Kidney (tissue), 22 donors: ENCODE measurements around the gene F8A3. TPM values are rescaled to one million over a fixed set of nuclear protein-coding genes. Genes with fewer than 3 reads are reported as not detected.
"Not testable (repeated sequence)": the region's sequence is repeated elsewhere in the genome, so short reads cannot be mapped to it uniquely, and the experiment has no call there.

ENCODE experiments used
- DNase-seq, 5 donors: peaks; one replicate each; pipeline ENCODE4 v3.0.0-alpha.2; 2013 to 2020
- FAIRE-seq: peaks from 2 replicates; lab custom pipeline; 2012; peaks lifted over from hg19 to GRCh38; lab: Jason Lieb, UNC
- H3K27ac ChIP-seq, 2 donors: one replicate each; pipeline ENCODE4 v1.7.0; 2013; ENCODE audit warnings: low read depth in 2 of 2, low read length in 2 of 2, inconsistent platforms in 1 of 2
- H3K27me3 ChIP-seq: one replicate; pipeline ENCODE4 v1.7.1; 2013; ENCODE audit warnings: low read length, inconsistent platforms; ENCODE audit not compliant: control insufficient read depth, insufficient read depth
- H3K36me3 ChIP-seq, 3 donors: one replicate each; pipeline versions ENCODE4 v1.7.0 to v1.7.1; 2013; ENCODE audit warnings: low read length in 3 of 3, control low read depth in 1 of 3, inconsistent platforms in 1 of 3; ENCODE audit not compliant: insufficient read depth in 3 of 3, control insufficient read depth in 2 of 3
- H3K4me1 ChIP-seq, 3 donors: one replicate each; pipeline versions ENCODE4 v1.7.0 to v1.7.1; 2013; ENCODE audit warnings: low read length in 3 of 3, inconsistent platforms in 1 of 3, low read depth in 1 of 3; ENCODE audit not compliant: control insufficient read depth in 2 of 3, insufficient read depth in 2 of 3
- H3K4me3 ChIP-seq, 3 donors: one replicate each; pipeline versions ENCODE4 v1.7.0 to v1.8.1; 2013; ENCODE audit warnings: low read length in 3 of 3, control low read depth in 1 of 3, inconsistent platforms in 1 of 3
- H3K9ac ChIP-seq, 3 donors: one replicate each; pipeline versions ENCODE4 v1.7.0 to v1.7.1; 2013; ENCODE audit warnings: low read length in 3 of 3, control low read depth in 1 of 3, inconsistent platforms in 1 of 3
- H3K9me3 ChIP-seq, 3 donors: one replicate each; pipeline versions ENCODE4 v1.7.0 to v1.7.1; 2013; ENCODE audit warnings: low read length in 3 of 3, control low read depth in 1 of 3, inconsistent platforms in 1 of 3; ENCODE audit not compliant: control insufficient read depth in 2 of 3, insufficient read depth in 1 of 3
- CTCF ChIP-seq: IDR thresholded peaks from 3 replicates; pipeline ENCODE4 v1.5.1; 2012; ENCODE audit warnings: mild to moderate bottlenecking, moderate library complexity, borderline replicate concordance; ENCODE audit not compliant: insufficient read depth; ENCODE audit errors: extremely low read depth
- intact Hi-C: fragments of 100-400 bp; cut with DNase I; formaldehyde crosslinking; loops from one replicate; pipeline ENCODE4 v1.11.1; 2022
- long read RNA-seq, 10 donors: library from polyadenylated mRNA in 1 of 10; unstranded in 1 of 10; transcript quantifications; one replicate each; pipeline ENCODE4 v2.0.0 and lab custom pipeline, GENCODE V29; 2021 to 2026
- polyA plus RNA-seq: library from polyadenylated mRNA; stranded (reverse); fragments of 350-450 nt; fragmentation: Illumina TruSeq; extraction: RNeasy Lipid Tissue Mini Kit (QIAGEN cat#74804); gene quantifications from one replicate; pipeline ENCODE4 v1.2.3, GENCODE V29; 2014; ENCODE audit warnings: low read depth, low replicate concordance; ENCODE audit not compliant: insufficient read depth
- total RNA-seq: library from RNA; stranded (reverse); fragmentation: NEBNext Ultra II Directional; extraction: Animal tissue kit (Norgen Biotek cat#: 25700); gene quantifications from one replicate; pipeline ENCODE4 v1.2.1, GENCODE V29; 2021
- donor health status: control.
- donor health status: control.
- donor health status: control.
- donor health status: control.
- donor health status: control.
- donor health status: DM: yes; HTN: yes; CAD: no.
- donor health status: Normal renal cell carcinoma (clear cell type).

The F8A3 gene
- total RNA-seq, result 8.2 TPM
- 0.62 TPM for polyA plus RNA-seq
- long read RNA-seq, donor 1, transcript F8A3-201 (1 exons, 1,759 nt), result major isoform, 9 of 9 reads
- long read RNA-seq, donor 1, partial matches to known transcripts, result 0 of 9 reads
- long read RNA-seq, donor 1, other reads (novel, unspliced or antisense), result 0 of 9 reads
- long read RNA-seq, donor 2, transcript F8A3-201 (1 exons, 1,759 nt), result major isoform, 5 of 5 reads
- long read RNA-seq, donor 2, partial matches to known transcripts, result 0 of 5 reads
- long read RNA-seq, donor 2, other reads (novel, unspliced or antisense), result 0 of 5 reads
- long read RNA-seq, donor 3, transcript F8A3-201 (1 exons, 1,759 nt), result major isoform, 6 of 6 reads
- long read RNA-seq, donor 3, partial matches to known transcripts, result 0 of 6 reads
- long read RNA-seq, donor 3, other reads (novel, unspliced or antisense), result 0 of 6 reads
- long read RNA-seq, donor 4, transcript F8A3-201 (1 exons, 1,759 nt), result major isoform, 7 of 7 reads
- long read RNA-seq, donor 4, partial matches to known transcripts, result 0 of 7 reads
- long read RNA-seq, donor 4, other reads (novel, unspliced or antisense), result 0 of 7 reads
- long read RNA-seq, donor 5, result 0 reads
- long read RNA-seq, donor 6, partial matches to known transcripts, result 0 of 1 reads
- long read RNA-seq, donor 6, other reads (novel, unspliced or antisense), result 0 of 1 reads
- long read RNA-seq, donor 7, transcript F8A3-201 (1 exons, 1,759 nt), result major isoform, 15 of 15 reads
- long read RNA-seq, donor 7, partial matches to known transcripts, result 0 of 15 reads
- long read RNA-seq, donor 7, other reads (novel, unspliced or antisense), result 0 of 15 reads
- long read RNA-seq, donor 8, transcript F8A3-201 (1 exons, 1,759 nt), result major isoform, 8 of 8 reads
- long read RNA-seq, donor 8, partial matches to known transcripts, result 0 of 8 reads
- long read RNA-seq, donor 8, other reads (novel, unspliced or antisense), result 0 of 8 reads
- long read RNA-seq, donor 9, transcript F8A3-201 (1 exons, 1,759 nt), result major isoform, 6 of 6 reads
- long read RNA-seq, donor 9, partial matches to known transcripts, result 0 of 6 reads
- long read RNA-seq, donor 9, other reads (novel, unspliced or antisense), result 0 of 6 reads
- long read RNA-seq, donor 10, partial matches to known transcripts, result 0 of 3 reads
- long read RNA-seq, donor 10, other reads (novel, unspliced or antisense), result 0 of 3 reads

- H3K4me3 ChIP-seq, DNase-seq, H3K9me3 ChIP-seq, FAIRE-seq, H3K36me3 ChIP-seq, H3K4me1 ChIP-seq, intact Hi-C loops, H3K27ac ChIP-seq, H3K27me3 ChIP-seq, H3K9ac ChIP-seq: not testable (repeated sequence)
Measured at GRCh38 chrX:155458471-155458870, at the start of gene F8A3. Gene F8A3 (minus strand): TSS chrX:155458620. CDS start chrX:155458600, 20 bp downstream.

GRCh38 chrX:155505296-155505695 lies 46.9 kb upstream of the F8A3 start:
- H3K27ac ChIP-seq, result no peak overlapping the region
- no peak for TF ChIP-seq CTCF
- no peak overlapping the region for H3K4me3 ChIP-seq
- H3K9me3 ChIP-seq, result no peaks in the 10 kb centered on the region
- peaks cover 0 to 2% (median 0%) of the 10 kb centered on the region in 3 donors for H3K36me3 ChIP-seq
- intact Hi-C loops, result no loop called here
- H3K27me3 ChIP-seq, result no peaks in the 10 kb centered on the region
- FAIRE-seq, result no peak
- DNase-seq, result no peak
- no peak overlapping the region for H3K9ac ChIP-seq
- H3K4me1 ChIP-seq, result no peaks in the 10 kb centered on the region

- H3K27ac ChIP-seq, H3K4me3 ChIP-seq, FAIRE-seq, H3K4me1 ChIP-seq, H3K9me3 ChIP-seq, intact Hi-C loops, H3K36me3 ChIP-seq, DNase-seq, H3K27me3 ChIP-seq, H3K9ac ChIP-seq: not testable (repeated sequence)
Measured at GRCh38 chrX:155495134-155495533, 36.7 kb upstream of the F8A3 start.

- H3K27ac ChIP-seq, FAIRE-seq, H3K36me3 ChIP-seq, H3K4me1 ChIP-seq, H3K4me3 ChIP-seq, H3K9ac ChIP-seq, H3K9me3 ChIP-seq, intact Hi-C loops, H3K27me3 ChIP-seq, DNase-seq: not testable (repeated sequence)
Measured at GRCh38 chrX:155491421-155491820, 33.0 kb upstream of the F8A3 start.

GRCh38 chrX:155477136-155477535 lies 18.7 kb upstream of the F8A3 start:
- H3K27me3 ChIP-seq, DNase-seq, H3K4me3 ChIP-seq, H3K4me1 ChIP-seq, intact Hi-C loops, H3K9ac ChIP-seq, FAIRE-seq, H3K36me3 ChIP-seq, H3K9me3 ChIP-seq, H3K27ac ChIP-seq: not testable (repeated sequence)

GRCh38 chrX:155466269-155466938 lies 8.0 kb upstream of the F8A3 start:
- H3K9me3 ChIP-seq, H3K4me3 ChIP-seq, H3K36me3 ChIP-seq, H3K27ac ChIP-seq, H3K27me3 ChIP-seq, FAIRE-seq, H3K4me1 ChIP-seq, intact Hi-C loops, DNase-seq, H3K9ac ChIP-seq: not testable (repeated sequence)
